Ovary (tissue), 9 donors: ENCODE data around the gene DDI1. TPM values are rescaled to one million over a fixed set of nuclear protein-coding genes. Genes with fewer than 3 reads are reported as not detected.

Source experiments
- DNase-seq, 5 donors: peaks; one replicate each; pipeline ENCODE4 v3.0.0-alpha.2; 2019 to 2020
- H3K27ac ChIP-seq, 2 donors: fragments of 200-600 bp; one replicate each; pipeline versions ENCODE4 v1.5.1 to v1.8.0; 2019 to 2022
- H3K27me3 ChIP-seq: fragments of 200-600 bp; one replicate; pipeline ENCODE4 v1.8.0; 2022
- H3K36me3 ChIP-seq: fragments of 200-600 bp; sonication (generic); one replicate; pipeline ENCODE4 v1.5.1; 2019
- H3K4me1 ChIP-seq: one replicate; pipeline ENCODE4 v1.8.1; 2013; ENCODE audit warnings: mild to moderate bottlenecking, moderate library complexity; ENCODE audit not compliant: insufficient read depth
- H3K4me3 ChIP-seq: fragments of 200-600 bp; sonication (generic); one replicate; pipeline ENCODE4 v1.5.1; 2017
- H3K9me3 ChIP-seq, 2 donors: fragments of 200-600 bp in 1 of 2; sonication (generic) in 1 of 2; one replicate each; pipeline versions ENCODE4 v1.5.1 to v1.8.1; 2013 to 2019; ENCODE audit warnings: mild to moderate bottlenecking in 1 of 2, moderate library complexity in 1 of 2
- CTCF ChIP-seq, 3 donors: fragments of 450-650 bp in 2 of 3; fragments of 200-600 bp in 1 of 3; IDR thresholded peaks; one replicate each; pipeline versions ENCODE4 v1.5.1 to v1.8.0; 2016 to 2022; ENCODE audit warnings: antibody characterized with exemption in 3 of 3, mild to moderate bottlenecking in 1 of 3
- EP300 ChIP-seq: sonication (generic); formaldehyde crosslinking; IDR thresholded peaks from one replicate; pipeline ENCODE4 v1.6.1; 2017; ENCODE audit warnings: antibody characterized with exemption
- POLR2A ChIP-seq: fragments of 450-650 bp; IDR thresholded peaks from one replicate; pipeline ENCODE4 v1.6.1; 2017; ENCODE audit warnings: antibody characterized with exemption, mild to moderate bottlenecking, moderate library complexity
- WGBS, 3 donors: extraction: QIAGEN DNeasy Blood & Tissue Kit in 1 of 3; methylation state at CpG; one replicate each; pipeline versions ENCODE4 v1.1.5 to v1.1.7; 2013 to 2017; 5-methylcytosine and 5-hydroxymethylcytosine counted together
- intact Hi-C, 4 donors: fragments of 100-400 bp; cut with DNase I; formaldehyde crosslinking; loops; one replicate each; pipeline versions ENCODE4 v1.11.0 to v1.15.1; 2022 to 2023
- polyA plus RNA-seq, 2 donors: library from polyadenylated mRNA; stranded (reverse); fragments of 200-250 nt in 1 of 2; fragments of 350-450 nt in 1 of 2; fragmentation: Illumina TruSeq in 1 of 2; extraction: RNeasy Lipid Tissue Mini Kit (QIAGEN cat#74804) in 1 of 2; gene quantifications; one replicate each; pipeline ENCODE4 v1.2.3, GENCODE V29; 2013 to 2014
- total RNA-seq, 7 donors: library from RNA; depleted of rRNA in 2 of 7; stranded (reverse); fragments of >200 nt in 2 of 7; fragmentation: NEBNext Ultra II Directional in 3 of 7; extraction: Animal tissue kit (Norgen Biotek cat#: 25700) in 3 of 7; gene quantifications; one replicate each; pipeline versions ENCODE4 v1.1.0 to v1.2.4, GENCODE V29; 2016 to 2023
- donor health status: DM: no; HTN: no; CAD: no; lungs with moderate emphysema.
- donor health status: DM: no; HTN: no; CAD: no.
- donor health status: Bipolar disorder and iron deficiency.
- donor health status: DM: yes; HTN: yes; CAD: no.
- donor health status: DM: no; HTN: no; CAD: no.
- donor health status: DM: yes; HTN: yes; CAD: no.

DDI1 gene
- total and polyA plus RNA-seq, 9 donors: not detected

- H3K4me1 ChIP-seq: peaks cover 6% of the 10 kb centered on the region
- intact Hi-C loops: no loop called here
- no peak for DNase-seq
- WGBS, 3 donors: 84 to 94% (median 92%) methylated on average over 1 of the region's 1 CpG
- H3K9me3 ChIP-seq: no peaks in the 10 kb centered on the region
- TF ChIP-seq EP300 (no peak), POLR2A (no peak), CTCF (IDR thresholded peaks at IDR 0.05) (no peak)
- no peak overlapping the region for H3K4me3 ChIP-seq
- no peaks in the 10 kb centered on the region for H3K27me3 ChIP-seq
- no peak overlapping the region for H3K27ac ChIP-seq
- H3K36me3 ChIP-seq: no peaks in the 10 kb centered on the region
Measured at GRCh38 chr11:104055596-104055995, 19.2 kb downstream of the DDI1 start.

GRCh38 chr11:104057908-104058307 is 21.5 kb downstream of the DDI1 start:
- no peak overlapping the region for H3K4me3 ChIP-seq
- 83 to 93% (median 85%) methylated on average over 5 of the region's 5 CpGs for WGBS, 3 donors
- H3K9me3 ChIP-seq: no peaks in the 10 kb centered on the region
- H3K27ac ChIP-seq: no peak overlapping the region
- H3K36me3 ChIP-seq: no peaks in the 10 kb centered on the region
- intact Hi-C loops: no loop called here
- no peak for DNase-seq
- no peaks in the 10 kb centered on the region for H3K27me3 ChIP-seq
- TF ChIP-seq CTCF (IDR thresholded peaks at IDR 0.05) (no peak), EP300 (no peak), POLR2A (no peak)
- H3K4me1 ChIP-seq: peaks cover 6% of the 10 kb centered on the region

DNA sequence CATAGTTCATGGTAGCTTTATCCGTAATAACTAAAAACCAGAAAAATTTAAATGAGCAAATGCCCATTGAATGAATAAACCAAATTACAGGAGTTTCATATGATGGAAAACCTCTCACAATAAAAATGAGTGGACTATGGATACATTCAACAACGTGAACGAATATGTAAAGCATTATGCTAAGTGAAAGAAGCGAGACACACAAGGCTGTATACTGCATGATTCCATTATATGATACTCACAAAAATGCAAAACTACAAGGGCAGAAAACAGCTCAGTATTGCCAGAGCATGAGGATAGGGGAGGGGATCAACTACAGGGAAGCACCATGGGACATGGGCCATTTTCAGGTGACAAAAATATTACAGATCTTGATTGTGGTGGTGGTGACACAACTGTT is 22.2 kb downstream of the DDI1 start:
- Histone ChIP-seq H3K27me3 (no peaks in the 10 kb centered on the region), H3K4me1 (peaks cover 6% of the 10 kb centered on the region), H3K36me3 (no peaks in the 10 kb centered on the region), H3K4me3 (no peak overlapping the region), H3K9me3 (no peaks in the 10 kb centered on the region), H3K27ac (no peak overlapping the region)
- intact Hi-C loops: no loop called here
- no peak for TF ChIP-seq EP300
- TF ChIP-seq POLR2A: no peak
- no peak for TF ChIP-seq CTCF (IDR thresholded peaks at IDR 0.05)
- WGBS, 3 donors: 93 to 98% (median 97%) methylated on average over 4 of the region's 4 CpGs
- no peak for DNase-seq

GRCh38 chr11:104060004-104060794 is 23.8 kb downstream of the DDI1 start:
- no peak overlapping the region for H3K27ac ChIP-seq
- intact Hi-C loops: no loop called here
- no peaks in the 10 kb centered on the region for H3K36me3 ChIP-seq
- H3K9me3 ChIP-seq: no peaks in the 10 kb centered on the region
- TF ChIP-seq CTCF (IDR thresholded peaks at IDR 0.05) (no peak), EP300 (no peak), POLR2A (no peak)
- H3K4me3 ChIP-seq: no peak overlapping the region
- WGBS, 3 donors: 57 to 76% (median 69%) methylated on average over 3 of the region's 3 CpGs
- no peak for DNase-seq
- no peaks in the 10 kb centered on the region for H3K27me3 ChIP-seq
- H3K4me1 ChIP-seq: peaks cover 2% of the 10 kb centered on the region
